GM03348 (cell line): ENCODE measurements around the gene FHL2.

ENCODE experiments used
- DNase-seq: peaks from one replicate; pipeline ENCODE4 v3.0.0; 2012; ENCODE audit warnings: low spot score

Gene FHL2

GRCh38 chr2:105422801-105423200 lies 23.9 kb upstream of the FHL2 start:
- no peak for DNase-seq

DNA sequence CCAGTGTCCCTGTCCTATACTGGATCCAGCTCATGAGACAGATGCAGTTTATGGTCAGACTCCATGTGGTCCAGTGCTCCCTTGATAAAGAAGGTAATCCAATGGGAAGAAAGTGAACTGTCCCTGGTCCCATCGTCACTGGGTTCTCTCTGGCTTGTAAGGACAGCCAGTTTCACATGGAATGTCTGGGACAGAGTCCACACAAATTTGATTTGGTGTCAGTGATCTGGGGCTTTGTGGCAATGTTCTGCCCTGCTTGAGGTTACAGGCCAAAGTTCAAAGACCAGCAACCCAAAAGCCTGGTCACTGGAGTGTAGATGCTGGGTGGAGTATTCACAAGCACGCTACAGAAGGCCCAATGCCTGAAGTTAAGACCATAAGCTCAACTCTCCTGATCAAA lies 22.2 kb upstream of the FHL2 start:
- no peak for DNase-seq

DNA sequence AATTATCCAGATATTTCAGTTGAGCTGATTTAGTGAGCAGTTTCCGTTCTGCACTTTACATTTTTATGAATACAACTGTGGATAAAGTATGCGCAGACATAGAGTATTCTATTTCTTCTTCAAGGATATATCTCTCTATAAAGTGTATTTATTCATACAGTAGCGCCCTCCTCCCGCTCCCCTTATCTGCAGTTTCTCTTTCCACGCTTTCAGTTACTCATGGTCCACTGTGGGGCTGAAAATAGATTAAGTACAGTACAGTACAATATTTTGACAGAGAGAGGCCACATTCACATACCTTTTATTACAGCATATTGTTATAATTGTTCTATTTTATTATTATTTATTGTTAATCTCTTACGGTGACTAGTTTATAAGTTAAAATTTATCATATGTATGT lies 19.7 kb upstream of the FHL2 start:
- DNase-seq: no peak

- DNase-seq: no peak
Observed at GRCh38 chr2:105417857-105418436, 19.1 kb upstream of the FHL2 start.

DNA sequence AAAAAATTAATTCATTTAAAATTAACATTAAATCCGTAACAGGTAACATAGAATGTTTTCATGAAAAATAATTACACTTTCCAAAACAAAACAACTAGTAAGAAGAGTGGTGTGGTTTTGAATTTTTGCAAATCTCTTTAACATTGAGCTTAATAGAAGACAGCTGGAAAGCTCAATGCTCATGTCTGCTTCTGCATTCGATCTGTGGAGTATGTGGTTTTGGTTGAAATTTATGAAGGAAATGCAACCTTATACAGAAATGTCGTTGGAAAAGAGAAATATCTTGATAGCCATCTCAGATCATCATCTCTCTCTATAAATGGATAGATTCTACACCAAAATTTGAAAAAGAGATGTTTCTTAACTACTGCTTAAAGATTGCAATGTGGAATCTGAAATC lies 17.3 kb upstream of the FHL2 start:
- no peak for DNase-seq

GRCh38 chr2:105415007-105415406 lies 16.2 kb upstream of the FHL2 start:
- DNase-seq: no peak

GRCh38 chr2:105413206-105413605 lies 14.4 kb upstream of the FHL2 start:
- DNase-seq: no peak

- DNase-seq: no peak
Observed at GRCh38 chr2:105412584-105412983, 13.7 kb upstream of the FHL2 start.

DNA sequence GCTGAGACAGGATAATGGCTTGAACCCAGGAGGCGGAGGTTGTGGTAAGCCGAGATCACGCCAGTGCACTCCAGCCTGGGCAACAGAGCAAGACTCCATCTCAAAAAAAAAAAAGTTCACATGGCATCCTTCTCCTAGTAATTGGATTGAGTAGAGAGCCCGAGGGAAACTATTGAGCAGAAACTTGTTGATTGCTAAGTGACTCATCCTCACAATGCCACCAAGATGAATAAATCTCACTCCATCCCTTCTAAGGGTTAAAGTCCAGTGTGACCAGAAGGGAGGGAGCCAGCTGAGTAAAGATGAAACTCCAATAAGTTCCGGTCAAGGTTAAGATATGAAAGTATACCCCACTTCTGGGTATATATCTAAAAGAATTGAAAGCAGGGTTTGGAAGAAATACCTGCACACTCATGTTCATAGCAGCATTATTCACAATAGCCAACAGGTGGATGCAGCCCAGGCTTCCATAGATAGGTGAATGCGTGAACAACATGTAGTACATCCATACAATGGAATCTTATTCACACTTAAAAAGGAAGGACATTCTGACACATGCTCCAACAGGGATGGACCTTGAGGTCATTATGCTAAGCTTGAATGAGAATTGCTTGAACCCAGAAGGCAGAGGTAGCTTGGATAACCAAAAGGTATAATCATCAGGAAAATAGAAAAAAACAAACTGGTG lies 13.0 kb upstream of the FHL2 start:
- DNase-seq: no peak

DNA sequence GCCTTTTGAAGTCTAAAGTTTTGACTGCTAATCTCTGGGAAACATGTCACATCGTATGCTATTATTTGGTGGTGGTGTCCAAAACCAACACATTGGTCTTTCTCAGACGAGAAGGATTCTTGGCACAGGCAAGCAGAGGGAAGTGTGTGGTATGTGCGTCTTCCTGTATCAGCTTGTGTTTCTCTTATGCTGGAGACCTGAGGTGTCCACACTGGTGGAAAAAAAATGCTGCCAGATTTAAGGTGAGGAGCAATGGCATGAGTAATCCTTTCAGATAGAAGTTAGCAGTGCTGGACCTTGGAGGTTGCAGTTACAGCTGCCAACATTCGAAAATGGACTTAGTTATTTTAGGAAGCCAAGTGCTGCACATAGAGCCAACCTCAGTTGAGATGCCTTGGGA lies 11.7 kb upstream of the FHL2 start:
- DNase-seq: no peak

DNA sequence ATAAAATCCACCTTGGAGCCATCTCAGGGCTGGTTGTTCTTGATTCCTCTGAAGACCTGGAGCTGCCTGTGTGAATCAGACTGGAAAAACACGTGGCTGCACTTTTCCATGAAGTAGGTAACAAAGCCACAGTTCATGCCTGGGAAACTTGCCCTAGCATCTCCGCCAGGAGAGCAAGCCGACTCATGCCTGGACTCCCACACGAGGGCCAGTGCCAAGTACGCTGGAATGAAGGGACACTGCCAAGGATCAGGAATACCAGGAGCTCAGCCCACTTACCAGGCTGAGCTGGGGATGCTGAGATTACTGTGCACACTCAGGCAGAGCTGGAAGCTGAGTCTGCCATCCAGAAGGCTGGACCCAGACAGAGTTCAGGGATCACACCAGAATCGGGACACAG lies 10.9 kb upstream of the FHL2 start:
- DNase-seq: peak; percentile 92

DNA sequence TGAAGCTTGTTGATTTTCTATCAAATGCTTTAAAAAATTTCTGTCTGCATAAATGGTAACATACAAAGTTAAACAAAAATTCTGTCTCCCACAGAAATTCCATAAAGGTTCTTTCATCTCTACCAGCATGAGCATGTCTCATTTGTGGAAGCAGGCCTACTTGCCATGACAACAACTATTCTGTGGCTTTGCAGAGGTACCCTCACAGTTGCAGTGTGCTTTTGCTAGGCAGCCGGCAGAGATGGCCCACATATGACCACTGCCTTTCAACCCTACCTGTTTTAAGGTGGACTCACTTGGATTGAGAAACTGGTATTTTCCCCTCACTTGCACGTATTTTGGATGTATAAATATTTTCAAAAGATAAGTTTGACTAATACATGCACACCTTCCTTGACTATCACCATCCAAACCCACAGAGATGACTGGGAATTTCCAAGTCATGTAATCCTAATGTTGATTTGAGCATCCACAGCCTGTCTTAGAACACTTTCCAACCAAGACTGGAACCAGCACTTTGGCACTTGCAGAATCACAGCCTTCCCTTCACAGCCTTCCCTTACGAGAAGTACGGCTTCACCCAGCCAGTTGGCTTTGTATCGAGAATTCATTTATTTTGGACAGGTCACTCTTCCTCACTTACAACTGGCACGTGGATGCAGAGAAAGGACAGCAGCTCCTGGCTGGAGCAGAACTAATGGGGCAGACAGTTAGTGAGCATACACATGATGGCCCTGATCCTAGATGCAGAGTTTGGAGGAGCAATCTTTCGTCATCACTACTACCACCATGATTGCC lies 9.3 kb upstream of the FHL2 start:
- no peak for DNase-seq

- DNase-seq: peak; percentile 82
Observed at GRCh38 chr2:105406221-105406620, 7.4 kb upstream of the FHL2 start.

DNA sequence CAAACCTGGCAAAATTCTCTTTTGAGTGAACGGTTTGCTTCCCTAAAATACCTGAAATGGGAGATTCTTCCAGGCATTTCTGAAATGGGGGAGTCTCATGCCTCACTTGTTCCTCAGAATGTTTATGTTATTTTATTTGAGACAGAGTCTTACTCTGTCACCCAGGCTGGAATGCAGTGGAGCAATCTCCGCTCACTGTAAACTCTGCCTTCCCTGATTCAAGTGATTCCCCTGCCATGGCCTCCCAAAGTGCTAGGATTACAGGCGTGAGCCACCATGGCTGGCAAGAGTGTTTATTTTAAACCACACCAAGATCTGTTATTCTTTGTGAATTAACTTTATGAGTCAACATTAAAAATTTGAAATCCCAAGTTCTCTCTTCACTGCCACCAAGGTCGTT lies 6.4 kb upstream of the FHL2 start:
- no peak for DNase-seq

DNA sequence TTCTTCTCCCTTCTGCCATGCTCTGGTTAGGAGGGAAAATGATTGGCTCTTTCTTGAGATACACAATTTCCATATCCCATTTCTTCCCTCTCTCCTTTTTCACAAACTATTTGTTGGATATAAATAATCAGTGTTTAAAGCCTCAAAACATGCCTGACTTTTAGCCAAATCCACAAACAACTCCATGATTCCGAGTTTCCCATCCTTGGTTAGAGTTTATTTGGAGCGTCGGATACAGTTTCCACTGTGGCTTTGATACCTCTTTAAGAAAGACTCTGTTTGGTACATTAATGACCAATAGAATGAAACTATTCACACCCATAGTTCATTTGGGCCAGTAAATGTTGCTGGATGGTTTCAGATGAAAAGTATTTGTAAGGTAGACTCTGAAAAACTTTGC lies 5.9 kb upstream of the FHL2 start:
- DNase-seq: no peak

GRCh38 chr2:105403783-105404698 lies 5.2 kb upstream of the FHL2 start:
- DNase-seq: peak; percentile 83

- DNase-seq: no peak
Observed at GRCh38 chr2:105403241-105403782, 4.5 kb upstream of the FHL2 start.

DNA sequence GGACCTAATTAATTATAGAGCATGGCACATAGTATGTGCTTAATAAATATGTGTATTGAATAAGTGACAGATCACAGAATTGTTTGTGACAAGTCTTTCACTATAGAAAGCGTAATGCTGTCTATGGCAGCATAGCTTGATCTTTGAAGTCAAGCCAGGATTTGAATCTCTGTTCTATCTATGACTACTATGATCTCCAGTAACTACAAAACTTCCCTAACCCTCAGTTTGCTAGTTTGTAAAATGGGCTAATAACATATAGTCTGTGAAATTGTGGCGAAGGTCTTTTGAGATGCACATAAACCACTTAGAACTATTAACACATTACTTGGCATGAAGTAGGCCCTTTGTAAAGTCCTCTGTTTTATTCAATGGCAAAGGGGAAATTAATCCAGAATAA lies 4.0 kb upstream of the FHL2 start:
- no peak for DNase-seq

GRCh38 chr2:105401867-105402266 lies 3.0 kb upstream of the FHL2 start:
- no peak for DNase-seq

DNA sequence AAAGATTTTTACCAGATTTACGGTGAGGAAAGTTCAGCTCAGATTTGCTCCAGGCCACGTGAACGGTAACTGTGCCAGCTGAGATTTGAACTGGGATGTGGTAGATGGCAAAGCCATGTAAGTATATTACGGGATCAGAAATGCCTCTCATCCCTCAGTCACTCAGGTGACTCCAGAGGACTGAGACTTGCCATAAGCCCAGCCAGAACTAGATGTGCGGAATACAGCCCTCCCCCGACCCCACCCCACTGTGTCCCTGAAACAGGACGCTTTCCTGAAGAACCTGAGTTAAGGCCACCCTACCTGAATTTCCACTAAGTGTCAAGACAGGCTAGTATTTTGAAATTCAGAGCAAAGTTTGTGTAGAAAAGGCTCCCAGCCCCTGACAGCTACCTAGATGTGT lies 1.3 kb upstream of the FHL2 start:
- no peak for DNase-seq

- DNase-seq: no peak
Observed at GRCh38 chr2:105399207-105399861, 483 bp upstream of the FHL2 start.

GRCh38 chr2:105397953-105398335 lies 907 bp downstream of the FHL2 start:
- DNase-seq: no peak
